ENCODE results near the gene CARMIL1.

DNA sequence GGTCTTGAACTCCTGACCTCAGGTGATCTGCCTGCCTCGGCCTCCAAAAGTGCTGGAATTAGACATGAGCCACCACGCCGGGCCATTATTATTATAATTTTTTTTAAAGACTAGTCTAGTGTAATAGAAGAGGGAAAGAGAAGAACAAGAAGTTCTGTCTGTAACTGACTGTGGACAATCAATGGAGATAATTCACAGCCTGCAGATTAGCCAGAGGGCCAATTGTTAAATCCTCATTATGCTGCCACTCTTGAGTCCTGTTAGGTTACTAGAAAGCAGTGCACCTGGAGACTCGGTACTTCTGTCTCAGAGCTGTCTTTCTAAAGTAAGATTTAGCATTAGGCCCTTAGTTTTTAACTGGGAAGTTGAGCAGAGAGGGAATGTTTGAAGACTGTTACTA lies 37.5 kb downstream of the CARMIL1 start:
- TF ChIP-seq CTCF (IDR thresholded peaks at IDR 0.05 in 8 of 11, conservative IDR thresholded peaks at IDR 0.05 in 3 of 11) (no peak), POLR2A (IDR thresholded peaks at IDR 0.05) (no peak)

All from spleen (tissue), 7 donors.